HG02981 (cell line): ENCODE measurements around the gene RGL1.

Source experiments
- ATAC-seq: cut with Tn5 transposase; IDR thresholded peaks from one replicate; pipeline ENCODE4 v1.9.1; 2021; ENCODE audit warnings: mild to moderate bottlenecking, moderate library complexity; ENCODE audit not compliant: unreplicated experiment

Gene RGL1

GRCh38 chr1:183942933-183943693 lies 138.2 kb downstream of the RGL1 start:
- peak; percentile 96 for ATAC-seq

DNA sequence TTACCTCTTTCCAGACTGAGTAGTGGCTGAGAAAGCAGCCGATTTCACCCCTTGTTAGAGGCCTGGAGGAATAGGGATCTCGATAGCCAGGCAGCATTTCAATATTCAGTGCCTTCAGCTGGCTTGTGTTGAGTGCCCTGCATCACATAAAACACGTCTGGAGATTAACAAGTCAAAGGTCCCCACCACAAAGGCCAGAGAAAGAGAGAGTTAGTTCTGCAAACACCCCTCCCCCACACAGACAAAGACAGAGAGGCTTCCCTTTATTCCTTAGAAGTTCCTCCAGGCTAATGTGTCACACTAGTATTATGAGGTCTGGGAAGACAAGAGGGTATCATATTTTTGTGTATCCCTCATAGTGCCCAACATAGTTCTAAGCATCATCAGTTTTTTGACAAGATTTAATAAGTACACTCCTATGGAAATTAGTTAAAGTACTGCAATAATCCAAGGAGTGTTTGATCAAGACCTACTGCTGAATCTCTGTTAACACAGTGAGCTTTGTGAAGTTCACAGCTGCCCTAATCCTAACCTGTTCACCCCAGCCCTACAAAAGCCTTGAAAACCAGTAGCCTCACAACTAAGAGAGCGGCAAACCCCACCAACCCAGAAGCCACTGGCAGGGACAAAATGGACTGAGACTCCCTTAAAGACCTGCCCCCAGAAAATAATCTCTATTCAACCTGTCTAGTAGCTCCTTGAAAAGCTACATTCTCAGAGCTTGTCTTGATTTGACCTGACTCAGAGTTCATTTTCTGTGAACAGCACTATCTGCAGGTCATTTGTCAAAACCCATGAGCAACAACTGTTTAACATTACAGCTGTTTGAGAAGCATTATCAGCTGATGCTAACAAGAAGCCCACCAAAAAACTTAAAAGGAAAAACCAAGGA lies 140.8 kb downstream of the RGL1 start:
- ATAC-seq, result no peak

DNA sequence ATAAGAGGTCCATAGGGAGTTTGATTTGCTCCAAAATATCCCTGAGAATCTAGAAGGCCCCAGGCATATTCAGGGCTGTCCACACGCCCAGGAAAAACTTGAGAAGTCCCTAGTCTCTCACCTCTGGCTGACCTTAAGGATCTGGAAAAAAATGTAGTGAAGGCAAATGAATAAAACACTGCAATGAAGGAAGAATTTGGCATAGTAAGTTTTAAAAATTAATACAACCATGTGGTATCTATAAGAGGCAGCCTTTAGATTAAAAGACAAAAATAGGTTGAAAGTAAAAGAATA lies 141.3 kb downstream of the RGL1 start:
- no peak for ATAC-seq

GRCh38 chr1:183947988-183948387 lies 143.1 kb downstream of the RGL1 start:
- no peak for ATAC-seq

- ATAC-seq, result no peak
Observed at GRCh38 chr1:183952101-183952500, 147.2 kb downstream of the RGL1 start.

GRCh38 chr1:183953031-183953430 lies 148.1 kb downstream of the RGL1 start:
- ATAC-seq, result no peak

DNA sequence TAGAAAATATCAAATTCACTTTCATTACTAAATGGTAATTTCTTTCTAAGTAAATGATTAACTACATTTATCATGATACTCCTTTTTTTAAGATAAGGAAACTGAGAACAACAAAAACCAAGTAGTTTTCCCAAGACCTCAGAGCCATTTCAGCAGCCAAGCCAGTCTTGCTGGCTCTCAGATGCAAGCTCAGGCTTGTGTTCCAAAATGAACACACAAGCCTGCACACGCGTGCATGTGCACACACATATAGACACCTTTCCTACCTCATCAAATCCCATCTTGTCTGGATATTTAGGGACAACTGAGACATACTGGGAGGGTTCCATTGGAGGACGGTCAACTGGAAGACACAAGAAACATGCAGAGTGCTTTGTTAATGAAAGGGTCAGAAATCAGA lies 149.6 kb downstream of the RGL1 start:
- no peak for ATAC-seq

GRCh38 chr1:183956559-183957188 lies 151.8 kb downstream of the RGL1 start:
- ATAC-seq, result peak; percentile 100

GRCh38 chr1:183957216-183957830 lies 152.4 kb downstream of the RGL1 start:
- ATAC-seq, result no peak

GRCh38 chr1:183958958-183959357 lies 154.0 kb downstream of the RGL1 start:
- no peak for ATAC-seq

DNA sequence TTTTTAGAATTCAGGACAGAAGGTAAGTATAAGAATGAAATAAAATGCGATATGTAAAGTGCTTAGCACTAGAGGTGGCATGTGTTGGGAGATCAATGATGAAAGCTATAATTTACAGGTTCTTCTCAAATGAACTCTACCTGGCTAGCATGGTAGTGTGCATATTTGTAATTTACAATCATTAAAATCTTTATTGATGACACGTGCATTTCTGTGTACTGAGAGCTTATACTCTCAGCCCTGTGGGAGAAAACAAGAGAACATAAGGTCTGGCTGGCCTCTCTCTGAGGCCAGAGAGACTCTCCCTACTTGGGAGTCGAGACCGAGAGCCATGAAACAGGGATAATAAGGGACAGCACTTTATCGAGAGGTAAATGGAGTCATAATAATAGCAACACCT lies 156.2 kb downstream of the RGL1 start:
- no peak for ATAC-seq

GRCh38 chr1:183962903-183963302 lies 158.0 kb downstream of the RGL1 start:
- no peak for ATAC-seq

DNA sequence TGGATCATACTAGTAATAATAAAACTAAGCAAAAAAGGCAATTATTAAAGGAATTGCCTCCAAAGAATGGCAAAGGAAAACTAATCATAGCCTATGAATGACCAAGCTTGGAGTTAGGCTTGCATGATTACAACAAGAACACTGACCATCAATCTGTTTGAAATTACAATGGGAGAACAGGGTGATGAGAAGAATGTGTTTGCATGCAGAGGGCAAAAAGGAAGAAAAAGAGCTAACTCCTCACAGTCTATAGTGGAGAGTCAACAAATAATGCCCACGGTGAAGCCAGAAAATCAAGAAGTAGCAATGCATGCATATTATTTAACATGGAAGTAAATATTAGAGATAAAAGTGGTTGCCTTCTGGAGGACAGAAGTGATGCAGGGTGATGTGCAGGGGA lies 160.8 kb downstream of the RGL1 start:
- ATAC-seq, result no peak

DNA sequence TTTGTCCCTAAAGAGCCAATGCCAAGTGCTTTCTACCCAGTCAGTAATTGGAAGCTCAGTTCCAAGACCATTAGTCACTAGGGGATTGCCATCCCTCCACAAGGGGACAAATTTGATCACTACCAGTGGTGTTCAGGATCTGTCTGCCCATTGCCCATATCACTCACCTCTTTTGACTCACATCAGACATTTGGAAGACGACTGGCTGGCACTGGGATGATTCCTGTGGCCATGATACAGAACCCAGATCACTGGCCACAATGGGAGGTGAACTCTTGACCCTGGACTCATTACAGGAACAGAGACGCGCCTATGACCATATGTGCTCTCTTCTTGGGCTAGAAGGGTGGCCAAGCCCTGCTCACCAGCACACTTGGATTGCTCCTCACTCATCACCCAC lies 161.6 kb downstream of the RGL1 start:
- no peak for ATAC-seq

DNA sequence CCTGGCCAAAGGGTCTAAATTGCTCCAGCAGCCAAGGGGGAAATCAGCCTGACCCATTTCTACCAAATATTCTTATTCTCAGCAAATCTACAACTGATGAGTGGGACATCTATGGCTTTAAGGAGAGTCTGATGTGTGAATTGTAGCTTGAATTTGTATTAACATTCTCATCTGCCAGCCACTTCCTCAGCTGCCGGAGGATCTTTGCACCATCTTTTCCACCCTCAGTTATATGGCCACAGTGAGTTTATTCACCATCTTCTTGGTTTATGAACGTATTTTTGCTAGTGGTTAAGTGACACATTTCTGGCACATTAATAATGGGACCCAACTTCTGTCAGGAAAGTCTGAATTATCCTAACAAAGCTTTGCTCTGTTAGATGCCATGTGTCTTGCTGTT lies 163.0 kb downstream of the RGL1 start:
- ATAC-seq, result no peak

DNA sequence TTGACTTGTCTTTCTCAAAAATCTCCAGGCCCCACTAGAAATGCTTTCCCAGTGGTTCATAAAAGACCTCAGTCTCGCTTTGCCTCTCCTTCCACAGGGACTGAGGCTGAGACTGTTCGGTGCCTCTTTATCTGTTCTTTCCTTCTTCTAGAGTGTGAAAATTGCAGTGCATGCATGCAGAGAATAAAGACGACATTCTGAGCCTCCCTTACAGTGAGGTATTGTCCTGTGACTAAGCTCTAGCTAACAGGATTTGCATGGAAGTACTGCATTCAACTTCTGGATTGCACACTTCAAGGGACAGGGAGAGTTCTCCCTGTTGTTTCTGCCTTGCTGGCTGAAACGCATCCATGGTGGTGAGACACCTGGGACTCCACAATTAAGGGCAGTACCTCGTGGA lies 163.5 kb downstream of the RGL1 start:
- no peak for ATAC-seq

GRCh38 chr1:183970516-183971300 lies 165.8 kb downstream of the RGL1 start:
- ATAC-seq, result no peak

DNA sequence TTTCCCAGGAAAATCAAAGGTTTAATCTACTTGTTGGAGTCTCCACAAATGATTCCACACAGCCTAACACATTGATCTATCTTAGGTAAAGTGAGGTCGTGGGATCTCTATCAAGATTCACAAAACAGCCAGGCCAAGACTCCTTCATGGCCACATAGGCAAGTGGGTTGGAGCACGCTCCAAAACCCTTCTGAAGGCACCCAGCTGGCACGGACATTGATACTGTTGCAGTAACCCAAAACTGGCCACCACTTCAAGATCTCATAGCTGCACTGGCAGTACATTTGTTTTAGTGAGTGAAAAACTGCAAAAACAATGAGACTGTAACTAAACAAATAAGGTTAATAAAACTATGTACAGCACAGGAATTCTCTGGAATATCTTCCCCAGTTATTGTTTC lies 170.7 kb downstream of the RGL1 start:
- no peak for ATAC-seq

DNA sequence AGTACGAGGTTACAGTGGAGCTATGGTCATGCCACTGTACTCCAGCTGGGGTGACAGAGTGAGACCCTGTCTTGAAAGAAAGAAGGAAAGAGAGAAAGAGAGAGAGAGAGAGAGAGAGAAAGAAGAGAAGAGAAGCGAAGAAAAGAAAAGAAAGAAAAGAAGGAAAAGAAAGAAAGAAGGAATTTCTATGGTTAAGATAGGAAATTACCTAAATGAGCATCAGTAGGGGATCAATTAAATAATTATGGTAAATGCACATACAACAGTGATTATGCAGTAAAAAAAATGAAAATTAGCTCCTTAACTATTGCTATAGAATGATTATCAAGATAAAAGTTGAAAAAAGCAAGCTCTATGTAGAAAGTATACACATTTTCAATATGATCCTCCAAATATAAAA lies 172.8 kb downstream of the RGL1 start:
- ATAC-seq, result no peak
